DND-41 (cell line): Measurements from ENCODE around the gene ADGRE1.

ENCODE experiments used
- CTCF ChIP-seq: IDR thresholded peaks from 2 replicates; pipeline ENCODE4 v1.5.1; 2012; ENCODE audit warnings: borderline replicate concordance, low read length, moderate library complexity, mild to moderate bottlenecking; ENCODE audit not compliant: poor library complexity, severe bottlenecking; ENCODE audit errors: extremely low read depth
- EZH2 ChIP-seq: IDR thresholded peaks from 3 replicates; pipeline ENCODE4 v1.6.1; 2012; ENCODE audit warnings: borderline replicate concordance, low read depth, mild to moderate bottlenecking, moderate library complexity, low read length, inconsistent platforms; ENCODE audit not compliant: severe bottlenecking

GRCh38 chr19:6971366-6971765 lies 84.0 kb downstream of the ADGRE1 start:
- TF ChIP-seq CTCF: no peak
- TF ChIP-seq EZH2: no peak
